ENCODE measurements around the gene ALX4. TPM values are rescaled to one million over a fixed set of nuclear protein-coding genes. Genes with fewer than 3 reads are reported as not detected.

ALX4 gene
- total and polyA plus RNA-seq, 2 experiments from 2014 or later: not detected

DNA sequence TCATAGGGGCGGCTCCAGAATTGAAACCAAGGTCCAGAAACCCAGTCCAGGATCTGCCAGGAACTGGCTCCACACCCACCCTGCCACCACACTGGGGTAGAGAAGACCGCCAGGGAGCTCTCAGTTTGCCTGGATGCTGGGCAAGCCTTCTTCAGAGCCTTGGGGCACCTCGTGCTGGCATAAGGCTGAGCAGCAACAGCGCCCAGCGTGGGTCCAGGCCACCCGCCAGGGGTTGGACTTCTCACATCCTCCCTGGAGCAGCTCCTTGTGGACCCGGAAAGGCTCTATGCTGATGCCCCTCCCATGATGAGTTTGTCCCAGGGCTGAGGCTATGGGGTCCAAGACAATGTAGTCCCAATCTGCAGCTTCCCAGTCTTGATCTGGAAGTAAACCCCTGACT lies 29.7 kb downstream of the ALX4 start (continued):
- TF ChIP-seq REST (IDR thresholded peaks at IDR 0.05; ENCODE audit: unreplicated experiment) (no peak), ETS1 (IDR thresholded peaks at IDR 0.05) (no peak), NANOG (IDR thresholded peaks at IDR 0.05; ENCODE audit: borderline replicate concordance) (no peak), POLR2AphosphoS5 (IDR thresholded peaks at IDR 0.05; ENCODE audit: low read depth) (no peak)

DNA sequence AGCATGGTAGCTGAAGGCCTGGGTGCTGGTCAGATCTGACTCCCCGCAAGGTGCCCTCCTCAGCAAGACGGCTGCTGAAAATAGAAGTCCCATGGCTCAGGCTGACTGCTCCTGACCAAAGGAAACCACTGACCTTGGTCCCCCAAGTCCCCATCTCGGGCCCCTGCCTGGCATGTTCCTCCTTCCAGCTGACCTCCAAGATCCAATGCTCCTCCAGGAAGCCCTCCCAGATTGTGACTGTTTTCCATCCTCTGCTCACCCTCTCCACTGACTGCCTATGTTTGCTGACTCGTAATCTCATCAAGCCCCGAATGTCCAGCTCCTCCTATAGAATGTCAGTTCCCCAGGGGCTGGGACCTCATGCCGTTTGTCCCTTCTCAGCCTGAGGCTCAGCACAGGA lies 30.5 kb downstream of the ALX4 start:
- H3K27me3 ChIP-seq (ENCODE audit: insufficient read depth): no peaks in the 10 kb centered on the region

More for the DNA sequence above, 30.5 kb downstream of the ALX4 start:
- Histone ChIP-seq H3K4me1 (ENCODE audit: insufficient read depth) (no peaks in the 10 kb centered on the region), H3K36me3 (ENCODE audit: insufficient read depth) (no peaks in the 10 kb centered on the region), H3K9me2 (ENCODE audit: insufficient read depth) (peaks cover 8% of the 10 kb centered on the region), H3K4me2 (no peak overlapping the region), H3F3A (replicated peaks; ENCODE audit: low read depth) (no peaks in the 10 kb centered on the region), H3K4me3 (no peak overlapping the region), H4K20me1 (replicated peaks; ENCODE audit: insufficient read depth) (no peaks in the 10 kb centered on the region), H3K27ac (ENCODE audit: low read depth) (no peak overlapping the region), H2AFZ (no peak overlapping the region), H3K79me2 (replicated peaks; ENCODE audit: insufficient read depth) (no peaks in the 10 kb centered on the region)
- H3K27me3 Mint-ChIP-seq (ENCODE audit: insufficient read depth, low read depth, poor library complexity): peaks cover 8% of the 10 kb centered on the region
- H3K4me3 Mint-ChIP-seq: no peak overlapping the region
- no peaks in the 10 kb centered on the region for H3K9me3 Mint-ChIP-seq
- TF ChIP-seq CTCF (conservative IDR thresholded peaks at IDR 0.05; ENCODE audit: low read depth in 2 of 2) (no peak), JUNB (IDR thresholded peaks at IDR 0.05; ENCODE audit: unreplicated experiment) (no peak), REST (IDR thresholded peaks at IDR 0.05; ENCODE audit: unreplicated experiment) (no peak)
- TF ChIP-seq, protein P1, sequence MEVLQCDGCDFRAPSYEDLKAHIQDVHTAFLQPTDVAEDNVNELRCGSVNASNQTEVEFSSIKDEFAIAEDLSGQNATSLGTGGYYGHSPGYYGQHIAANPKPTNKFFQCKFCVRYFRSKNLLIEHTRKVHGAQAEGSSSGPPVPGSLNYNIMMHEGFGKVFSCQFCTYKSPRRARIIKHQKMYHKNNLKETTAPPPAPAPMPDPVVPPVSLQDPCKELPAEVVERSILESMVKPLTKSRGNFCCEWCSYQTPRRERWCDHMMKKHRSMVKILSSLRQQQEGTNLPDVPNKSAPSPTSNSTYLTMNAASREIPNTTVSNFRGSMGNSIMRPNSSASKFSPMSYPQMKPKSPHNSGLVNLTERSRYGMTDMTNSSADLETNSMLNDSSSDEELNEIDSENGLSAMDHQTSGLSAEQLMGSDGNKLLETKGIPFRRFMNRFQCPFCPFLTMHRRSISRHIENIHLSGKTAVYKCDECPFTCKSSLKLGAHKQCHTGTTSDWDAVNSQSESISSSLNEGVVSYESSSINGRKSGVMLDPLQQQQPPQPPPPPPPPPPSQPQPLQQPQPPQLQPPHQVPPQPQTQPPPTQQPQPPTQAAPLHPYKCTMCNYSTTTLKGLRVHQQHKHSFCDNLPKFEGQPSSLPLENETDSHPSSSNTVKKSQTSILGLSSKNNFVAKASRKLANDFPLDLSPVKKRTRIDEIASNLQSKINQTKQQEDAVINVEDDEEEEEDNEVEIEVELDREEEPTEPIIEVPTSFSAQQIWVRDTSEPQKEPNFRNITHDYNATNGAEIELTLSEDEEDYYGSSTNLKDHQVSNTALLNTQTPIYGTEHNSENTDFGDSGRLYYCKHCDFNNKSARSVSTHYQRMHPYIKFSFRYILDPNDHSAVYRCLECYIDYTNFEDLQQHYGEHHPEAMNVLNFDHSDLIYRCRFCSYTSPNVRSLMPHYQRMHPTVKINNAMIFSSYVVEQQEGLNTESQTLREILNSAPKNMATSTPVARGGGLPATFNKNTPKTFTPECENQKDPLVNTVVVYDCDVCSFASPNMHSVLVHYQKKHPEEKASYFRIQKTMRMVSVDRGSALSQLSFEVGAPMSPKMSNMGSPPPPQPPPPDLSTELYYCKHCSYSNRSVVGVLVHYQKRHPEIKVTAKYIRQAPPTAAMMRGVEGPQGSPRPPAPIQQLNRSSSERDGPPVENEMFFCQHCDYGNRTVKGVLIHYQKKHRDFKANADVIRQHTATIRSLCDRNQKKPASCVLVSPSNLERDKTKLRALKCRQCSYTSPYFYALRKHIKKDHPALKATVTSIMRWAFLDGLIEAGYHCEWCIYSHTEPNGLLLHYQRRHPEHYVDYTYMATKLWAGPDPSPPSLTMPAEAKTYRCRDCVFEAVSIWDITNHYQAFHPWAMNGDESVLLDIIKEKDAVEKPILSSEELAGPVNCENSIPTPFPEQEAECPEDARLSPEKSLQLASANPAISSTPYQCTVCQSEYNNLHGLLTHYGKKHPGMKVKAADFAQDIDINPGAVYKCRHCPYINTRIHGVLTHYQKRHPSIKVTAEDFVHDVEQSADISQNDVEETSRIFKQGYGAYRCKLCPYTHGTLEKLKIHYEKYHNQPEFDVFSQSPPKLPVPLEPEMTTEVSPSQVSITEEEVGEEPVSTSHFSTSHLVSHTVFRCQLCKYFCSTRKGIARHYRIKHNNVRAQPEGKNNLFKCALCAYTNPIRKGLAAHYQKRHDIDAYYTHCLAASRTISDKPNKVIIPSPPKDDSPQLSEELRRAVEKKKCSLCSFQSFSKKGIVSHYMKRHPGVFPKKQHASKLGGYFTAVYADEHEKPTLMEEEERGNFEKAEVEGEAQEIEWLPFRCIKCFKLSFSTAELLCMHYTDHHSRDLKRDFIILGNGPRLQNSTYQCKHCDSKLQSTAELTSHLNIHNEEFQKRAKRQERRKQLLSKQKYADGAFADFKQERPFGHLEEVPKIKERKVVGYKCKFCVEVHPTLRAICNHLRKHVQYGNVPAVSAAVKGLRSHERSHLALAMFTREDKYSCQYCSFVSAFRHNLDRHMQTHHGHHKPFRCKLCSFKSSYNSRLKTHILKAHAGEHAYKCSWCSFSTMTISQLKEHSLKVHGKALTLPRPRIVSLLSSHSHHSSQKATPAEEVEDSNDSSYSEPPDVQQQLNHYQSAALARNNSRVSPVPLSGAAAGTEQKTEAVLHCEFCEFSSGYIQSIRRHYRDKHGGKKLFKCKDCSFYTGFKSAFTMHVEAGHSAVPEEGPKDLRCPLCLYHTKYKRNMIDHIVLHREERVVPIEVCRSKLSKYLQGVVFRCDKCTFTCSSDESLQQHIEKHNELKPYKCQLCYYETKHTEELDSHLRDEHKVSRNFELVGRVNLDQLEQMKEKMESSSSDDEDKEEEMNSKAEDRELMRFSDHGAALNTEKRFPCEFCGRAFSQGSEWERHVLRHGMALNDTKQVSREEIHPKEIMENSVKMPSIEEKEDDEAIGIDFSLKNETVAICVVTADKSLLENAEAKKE (CRISPR knock-in tag; IDR thresholded peaks at IDR 0.05): no peak
- H3K4me1 Mint-ChIP-seq: no peaks in the 10 kb centered on the region; the same call in 2 of the 3 replicates
- DNase-seq (ENCODE audit: low spot score): no peak
- ATAC-seq: no peak
- H3K27ac Mint-ChIP-seq: no peak overlapping the region
- no peaks in the 10 kb centered on the region; the same call in 2 of the 3 replicates for H3K36me3 Mint-ChIP-seq (ENCODE audit: low read depth)

All from GM23338 (cell line).